NB4 (cell line): Measurements from ENCODE around the gene MZT1.

Experiments
- CTCF ChIP-seq: IDR thresholded peaks from one replicate; pipeline ENCODE4 v1.5.1; 2012; ENCODE audit warnings: low read depth, low read length
- MAX ChIP-seq: IDR thresholded peaks from 2 replicates; pipeline ENCODE4 v1.6.1; 2011; ENCODE audit warnings: low read depth, low read length
- MYC ChIP-seq: IDR thresholded peaks from 2 replicates; pipeline ENCODE4 v1.6.1; 2011; ENCODE audit warnings: low read depth, low read length
- POLR2A ChIP-seq: IDR thresholded peaks from 2 replicates; pipeline ENCODE4 v1.6.1; 2011; ENCODE audit warnings: mild to moderate bottlenecking; ENCODE audit not compliant: insufficient read length; ENCODE audit errors: extremely low read depth

- TF ChIP-seq CTCF: no peak
- no peak for TF ChIP-seq POLR2A
- TF ChIP-seq MYC: no peak
- TF ChIP-seq MAX: no peak
These were observed 38.2 kb downstream of the MZT1 start for GRCh38 chr13:72689181-72689696.
